GM19239 (cell line): ENCODE results near the gene NDUFB4.
"Not testable (repeated sequence)": the region's sequence is repeated elsewhere in the genome, so short reads cannot be mapped to it uniquely, and the experiment has no call there.

Source experiments
- DNase-seq: peaks from one replicate; pipeline ENCODE4 v3.0.0; 2011; ENCODE audit warnings: low spot score; ENCODE audit not compliant: insufficient read length
- FAIRE-seq: peaks from 2 replicates; lab custom pipeline; 2011; peaks lifted over from hg19 to GRCh38; lab: Jason Lieb, UNC

Gene NDUFB4

DNA sequence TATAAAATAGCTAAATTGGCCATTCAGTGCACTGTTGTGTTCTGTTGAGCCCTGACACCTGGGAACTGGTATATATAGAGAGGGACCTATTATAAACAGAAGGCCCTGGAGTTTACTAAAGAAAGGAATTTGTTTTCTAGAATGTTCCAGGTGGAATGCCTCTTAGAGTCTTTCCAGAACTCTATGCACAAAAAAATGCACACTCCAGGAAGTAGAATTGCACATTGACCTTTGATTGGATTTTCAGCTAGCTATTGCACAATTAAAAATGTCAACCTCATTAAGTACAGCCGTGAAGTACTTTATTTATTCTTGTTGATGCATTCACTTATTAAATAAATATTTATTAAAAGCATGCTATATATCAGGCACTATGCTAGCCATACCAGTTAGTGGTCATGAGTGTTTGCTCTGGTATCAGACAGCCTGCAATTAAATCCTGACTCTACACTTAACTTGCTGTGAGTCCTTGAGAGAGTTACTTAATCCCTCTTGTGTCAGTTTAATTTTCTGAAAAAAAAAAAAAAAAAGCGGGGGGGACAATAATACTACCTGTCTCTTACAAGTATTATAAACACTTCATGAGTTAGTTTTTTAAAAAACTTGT, 40.8 kb downstream of the NDUFB4 start:
- FAIRE-seq (no peak), DNase-seq (no peak)

DNA sequence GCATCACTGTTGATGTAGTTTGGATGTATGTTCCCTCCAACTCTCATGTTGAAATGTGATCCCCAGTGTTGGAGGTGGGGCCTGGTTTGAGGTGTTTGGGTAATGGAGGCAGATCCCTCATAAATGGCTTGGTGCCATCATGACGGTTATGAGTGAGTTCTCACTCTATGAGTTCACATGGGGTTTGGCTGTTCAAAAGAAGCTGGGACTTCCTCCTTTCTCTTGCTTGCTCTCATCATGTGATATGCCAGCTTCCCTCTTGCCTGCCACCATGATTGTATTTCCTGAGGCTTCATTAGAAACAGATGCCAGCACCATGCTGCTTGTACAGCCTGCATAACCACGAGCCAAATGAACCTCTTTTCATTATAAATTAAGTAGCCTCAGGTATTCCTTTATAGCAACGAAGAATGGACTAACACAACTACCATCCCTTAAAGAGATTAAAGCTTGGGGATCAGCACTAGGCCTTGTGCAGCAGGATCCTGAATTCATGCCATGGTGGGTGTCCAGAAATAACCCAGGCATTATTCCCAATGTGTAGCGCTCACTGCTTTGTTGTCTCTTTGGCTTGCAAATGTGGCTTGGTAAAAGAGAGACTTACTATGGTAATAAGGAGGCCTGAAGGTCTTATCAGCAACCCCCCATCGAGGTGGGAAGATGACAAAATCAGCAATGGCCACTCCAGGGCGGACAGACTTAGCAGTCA, 41.9 kb downstream of the NDUFB4 start:
- DNase-seq (no peak), FAIRE-seq (no peak)

DNA sequence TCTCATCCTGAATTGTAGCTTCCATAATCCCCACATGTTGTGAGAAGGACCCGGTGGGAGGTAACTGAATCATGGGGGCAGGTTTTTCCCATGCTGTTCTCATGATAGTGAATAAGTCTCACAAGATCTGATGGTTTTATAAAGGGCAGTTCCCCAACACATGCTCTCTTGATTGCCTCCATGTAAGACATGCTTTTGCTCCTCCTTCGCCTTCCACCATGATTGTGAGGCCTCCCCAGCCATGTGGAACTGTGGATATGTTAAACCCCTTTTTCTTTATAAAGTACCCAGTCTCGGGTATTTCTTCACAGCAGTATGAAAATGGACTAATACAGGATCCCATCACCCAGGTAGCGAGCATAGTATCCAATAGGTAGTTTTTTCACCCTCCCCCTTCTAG, 42.7 kb downstream of the NDUFB4 start:
- not testable (repeated sequence) for DNase-seq, FAIRE-seq

DNA sequence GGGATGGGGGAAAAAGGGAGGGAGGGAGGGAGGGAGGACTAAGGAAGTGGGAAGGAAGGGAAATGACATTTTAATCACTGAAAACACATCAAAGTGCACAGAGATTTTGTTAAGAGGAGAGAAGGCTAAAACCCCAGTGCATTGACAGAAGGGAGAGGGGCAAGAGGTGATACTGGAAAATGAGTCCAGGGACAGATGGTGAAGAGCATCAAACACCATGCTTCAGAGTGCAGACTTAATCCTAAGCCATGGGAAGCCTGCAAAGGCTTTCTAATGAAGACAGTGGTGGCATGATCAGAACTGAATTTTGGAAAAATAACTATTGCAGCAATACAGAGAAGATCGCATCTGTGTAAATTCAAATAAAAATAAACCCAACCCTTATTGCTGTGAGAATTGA, 44.1 kb downstream of the NDUFB4 start:
- DNase-seq (no peak), FAIRE-seq (no peak)

DNA sequence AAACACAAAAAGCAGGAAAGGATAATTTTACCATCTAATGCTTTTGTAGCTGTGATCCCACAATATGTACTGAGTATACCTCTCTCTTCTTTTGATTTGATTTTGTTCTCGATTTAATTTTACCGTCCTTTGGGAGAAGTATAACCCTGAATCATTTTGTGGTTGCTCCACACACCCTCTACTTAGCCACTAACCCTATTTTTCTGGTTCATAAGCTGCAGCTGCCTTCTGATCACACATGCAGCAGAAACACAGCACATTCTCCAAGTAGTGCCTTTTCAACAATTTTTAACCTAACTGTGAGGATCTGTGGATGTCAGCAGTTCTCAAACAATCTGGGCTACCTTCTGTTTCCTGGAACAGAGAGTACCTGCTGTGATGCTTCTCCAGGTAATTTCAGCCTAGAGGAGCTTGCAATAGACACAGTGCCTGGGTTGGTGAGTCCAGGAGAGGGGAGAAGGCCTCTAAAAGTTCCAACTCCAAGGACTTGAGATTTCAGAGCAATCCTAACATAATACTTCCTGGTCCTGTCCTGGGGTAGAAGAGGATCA, 45.6 kb downstream of the NDUFB4 start:
- FAIRE-seq, result no peak

DNA sequence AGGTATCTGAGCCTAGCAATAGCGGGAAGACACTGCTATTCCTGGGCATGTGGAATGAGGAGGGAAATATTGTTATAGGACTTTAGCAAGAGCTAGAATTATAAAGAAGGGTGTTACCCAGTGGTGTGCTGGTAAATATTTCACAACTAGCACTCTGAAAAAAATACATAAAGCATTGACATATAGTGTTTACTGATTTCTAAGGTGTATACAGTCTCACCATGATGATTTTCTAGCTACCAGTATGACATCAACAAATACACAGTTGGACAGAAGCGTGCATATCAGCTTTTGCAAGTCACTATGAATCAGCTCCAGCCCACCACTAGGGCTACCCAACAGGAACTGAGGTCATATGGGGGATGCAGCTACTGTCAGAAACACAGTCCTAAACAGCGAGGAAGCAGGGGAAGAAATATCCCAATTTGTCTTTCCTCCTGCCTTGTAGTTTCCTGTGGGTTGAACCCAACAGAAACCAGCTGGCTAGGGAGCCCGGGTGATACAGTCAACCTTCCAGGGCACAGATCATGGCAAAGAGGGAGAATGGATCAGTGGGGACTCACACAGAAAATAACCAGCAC, 46.3 kb downstream of the NDUFB4 start:
- DNase-seq (no peak), FAIRE-seq (no peak)

More for the DNA sequence above, 45.6 kb downstream of the NDUFB4 start:
- no peak for DNase-seq

DNA sequence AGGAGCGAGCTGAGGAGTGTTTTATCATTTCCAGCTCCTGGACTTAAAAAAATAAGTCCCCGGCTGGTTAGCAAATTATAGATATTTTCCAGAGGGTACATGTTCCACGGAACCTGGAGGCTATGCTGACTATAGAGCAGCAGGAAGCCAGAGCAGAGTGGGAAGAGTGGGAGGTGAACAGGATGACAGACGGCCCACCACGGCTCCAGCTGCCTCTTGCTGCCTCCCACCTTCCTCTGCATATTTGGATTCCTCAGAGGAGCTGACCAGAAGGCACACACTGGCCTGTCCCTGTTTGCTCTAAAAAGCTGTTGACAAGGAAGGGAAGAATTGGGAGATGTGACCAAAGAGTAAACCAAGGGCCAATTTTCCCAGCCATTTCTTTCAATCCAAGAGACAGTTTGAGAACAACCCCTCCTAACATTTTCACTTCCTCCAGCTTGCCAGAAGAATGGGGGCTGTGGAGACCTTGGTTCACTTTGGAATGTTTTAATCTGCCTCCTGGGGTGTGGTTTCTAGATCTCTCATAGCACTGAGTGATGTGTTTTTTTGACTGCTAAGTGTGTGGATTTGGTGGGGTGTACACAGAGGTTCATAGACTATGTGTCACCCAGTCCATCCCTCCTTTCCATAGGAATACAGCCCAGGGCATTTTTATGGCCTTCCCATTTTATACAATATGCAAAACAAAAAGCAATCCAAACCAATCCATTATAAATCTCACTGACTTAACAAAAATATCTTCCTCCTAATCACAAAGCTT, 49.1 kb downstream of the NDUFB4 start:
- FAIRE-seq, result no peak
- no peak for DNase-seq

DNA sequence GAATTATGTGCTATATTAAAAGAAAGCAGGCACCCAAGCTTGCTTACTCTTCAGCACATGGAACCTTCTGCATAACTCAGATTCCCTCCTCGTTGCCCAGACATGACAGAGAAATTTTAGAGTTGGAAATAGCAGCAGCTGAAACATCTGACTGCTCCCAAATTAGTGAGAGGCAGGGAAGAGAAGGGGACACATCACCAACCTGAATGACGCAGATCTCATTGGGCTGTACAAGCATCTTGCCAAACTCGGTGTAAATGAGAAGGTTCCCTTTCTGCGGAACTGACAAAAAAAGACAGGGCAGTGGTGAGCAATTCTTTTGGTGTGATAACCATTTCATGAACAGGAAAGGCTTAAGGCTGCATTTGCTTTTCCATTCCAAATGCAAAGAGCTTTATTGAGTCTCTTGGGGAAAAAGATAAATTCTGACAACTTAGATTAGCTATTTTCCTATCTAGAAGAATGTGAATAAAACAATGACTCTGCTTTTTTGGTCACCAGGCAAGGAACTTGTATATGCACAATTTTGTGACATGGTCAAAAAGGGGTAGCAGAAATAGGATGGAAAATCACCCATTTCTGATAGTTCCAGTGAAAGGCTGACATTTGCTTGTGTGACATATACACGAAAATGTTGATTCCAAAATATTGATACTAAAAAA, 50.8 kb downstream of the NDUFB4 start:
- DNase-seq, result no peak
- FAIRE-seq, result no peak

DNA sequence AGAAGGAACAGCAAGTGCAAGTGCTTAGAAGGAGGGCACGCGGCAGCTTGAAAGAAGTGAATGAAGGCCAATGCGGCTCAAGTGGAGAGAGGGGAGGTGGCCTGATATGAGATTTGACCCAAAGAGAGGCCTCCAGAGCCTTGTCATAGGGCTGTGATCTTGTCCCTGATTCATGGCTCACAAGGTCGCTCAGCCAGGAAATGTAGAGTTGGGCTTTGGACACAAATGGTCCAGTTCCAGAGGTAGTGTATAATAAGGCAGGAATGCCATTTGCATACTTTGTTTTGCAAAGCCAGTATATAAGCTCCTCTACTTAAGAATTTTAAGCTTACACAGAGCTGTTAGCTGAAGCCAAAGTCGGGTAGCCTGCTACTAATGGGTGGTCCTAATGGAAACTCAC, 52.2 kb downstream of the NDUFB4 start:
- no peak for DNase-seq
- no peak for FAIRE-seq

DNA sequence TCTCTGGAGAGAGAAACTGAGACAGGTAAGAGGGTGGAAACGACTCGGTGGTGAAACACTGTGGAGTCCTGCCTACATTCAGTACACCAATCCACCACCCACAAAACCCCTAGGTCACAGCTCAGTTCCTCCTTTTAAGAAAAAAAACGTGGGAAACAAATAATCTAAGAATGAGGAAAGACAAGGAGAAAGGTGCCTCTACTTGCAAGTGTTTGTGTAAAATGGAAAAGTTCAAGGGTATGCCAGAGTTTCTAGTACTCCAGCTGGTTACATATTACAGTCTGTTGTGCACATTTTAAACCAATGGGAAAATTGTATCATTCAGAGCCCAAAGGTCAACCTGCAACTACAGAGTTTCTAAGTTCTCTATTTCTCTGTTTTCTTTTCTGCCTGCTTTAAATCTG, 53.7 kb downstream of the NDUFB4 start:
- FAIRE-seq (no peak), DNase-seq (no peak)

DNA sequence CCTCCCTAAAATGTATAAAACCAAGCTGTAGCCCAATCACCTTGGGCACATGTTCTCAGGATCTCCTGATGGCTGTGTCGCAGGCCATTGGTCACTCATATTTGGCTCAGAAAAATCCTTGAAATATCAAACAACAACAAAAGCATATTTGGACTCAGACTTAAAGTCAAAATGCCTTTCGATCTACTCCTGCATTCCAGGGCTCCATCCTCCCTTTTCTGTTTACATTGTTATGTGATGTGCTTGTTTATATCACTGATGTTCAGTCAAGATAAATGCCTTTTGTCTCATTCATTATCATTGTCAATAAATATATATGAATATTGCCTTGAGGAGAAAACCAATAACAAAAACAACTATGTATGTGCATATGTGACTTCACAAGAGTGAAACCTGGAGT, 54.2 kb downstream of the NDUFB4 start:
- DNase-seq (no peak), FAIRE-seq (no peak)
